Keratinocyte (primary cell): ENCODE measurements around the gene RNF112.

Source experiments
- CTCF ChIP-seq, 3 experiments: IDR thresholded peaks in 1 of 3; conservative IDR thresholded peaks in 1 of 3; optimal IDR thresholded peaks in 1 of 3; 2 replicates in 2 of 3; 3 replicates in 1 of 3; pipeline versions ENCODE3 to v1.5.1; 2011; ENCODE audit warnings: low read length in 3 of 3, mild to moderate bottlenecking in 3 of 3, moderate library complexity in 2 of 3, control low read depth in 1 of 3, inconsistent platforms in 1 of 3; ENCODE audit not compliant: insufficient read depth in 2 of 3; ENCODE audit errors: extremely low read depth in 1 of 3
- EZH2 ChIP-seq: IDR thresholded peaks from one replicate; pipeline ENCODE4 v1.6.1; 2012; ENCODE audit warnings: inconsistent platforms, mild to moderate bottlenecking, low read length, moderate library complexity

GRCh38 chr17:19372011-19372370, 39.0 kb upstream of the RNF112 start:
- TF ChIP-seq CTCF (optimal IDR thresholded peaks at IDR 0.05 in 1 of 3, IDR thresholded peaks at IDR 0.05 in 1 of 3, conservative IDR thresholded peaks at IDR 0.05 in 1 of 3; ENCODE audit: extremely low read depth in 1 of 3, insufficient read depth in 2 of 3, low read length in 3 of 3) (no peak), EZH2 (no peak)
